Measurements from ENCODE around the gene LARP1B.
"Not testable (repeated sequence)": the region's sequence is repeated elsewhere in the genome, so short reads cannot be mapped to it uniquely, and the experiment has no call there.

Gene LARP1B

GRCh38 chr4:128228845-128229795 is 168.0 kb downstream of the LARP1B start:
- no peak for DNase-seq

- no peak for DNase-seq
Observed at GRCh38 chr4:128232719-128233118, 171.6 kb downstream of the LARP1B start.

- DNase-seq = no peak
Observed at GRCh38 chr4:128234836-128235235, 173.7 kb downstream of the LARP1B start.

- no peak for DNase-seq
Observed at GRCh38 chr4:128241019-128241418, 179.9 kb downstream of the LARP1B start.

GRCh38 chr4:128241425-128241913 is 180.4 kb downstream of the LARP1B start:
- no peak for DNase-seq

- DNase-seq = no peak
Observed at GRCh38 chr4:128241981-128242380, 180.9 kb downstream of the LARP1B start.

GRCh38 chr4:128242601-128243000 is 181.5 kb downstream of the LARP1B start:
- DNase-seq = no peak

- no peak for DNase-seq
Observed at GRCh38 chr4:128244379-128244778, 183.3 kb downstream of the LARP1B start.

- not testable (repeated sequence) for DNase-seq
Observed at GRCh38 chr4:128245391-128245790, 184.3 kb downstream of the LARP1B start.

- DNase-seq = no peak
Observed at GRCh38 chr4:128247906-128248305, 186.8 kb downstream of the LARP1B start.

- DNase-seq = no peak
Observed at GRCh38 chr4:128249787-128250668, 188.9 kb downstream of the LARP1B start.

- DNase-seq = no peak
Observed at GRCh38 chr4:128255906-128256305, 194.8 kb downstream of the LARP1B start.

GRCh38 chr4:128256539-128256938 is 195.4 kb downstream of the LARP1B start:
- DNase-seq = no peak

GRCh38 chr4:128258166-128258565 is 197.1 kb downstream of the LARP1B start:
- DNase-seq = not testable (repeated sequence)

GRCh38 chr4:128259889-128260288 is 198.8 kb downstream of the LARP1B start:
- DNase-seq = not testable (repeated sequence)
